ENCODE data around the gene ZNF226. TPM values are rescaled to one million over a fixed set of nuclear protein-coding genes. Genes with fewer than 3 reads are reported as not detected.
"Not testable (repeated sequence)": the region's sequence is repeated elsewhere in the genome, so short reads cannot be mapped to it uniquely, and the experiment has no call there.

ZNF226 gene
- total RNA-seq, 4 donors from 2014 or later: 12.9 to 14.4 (median 13.2) TPM

DNA sequence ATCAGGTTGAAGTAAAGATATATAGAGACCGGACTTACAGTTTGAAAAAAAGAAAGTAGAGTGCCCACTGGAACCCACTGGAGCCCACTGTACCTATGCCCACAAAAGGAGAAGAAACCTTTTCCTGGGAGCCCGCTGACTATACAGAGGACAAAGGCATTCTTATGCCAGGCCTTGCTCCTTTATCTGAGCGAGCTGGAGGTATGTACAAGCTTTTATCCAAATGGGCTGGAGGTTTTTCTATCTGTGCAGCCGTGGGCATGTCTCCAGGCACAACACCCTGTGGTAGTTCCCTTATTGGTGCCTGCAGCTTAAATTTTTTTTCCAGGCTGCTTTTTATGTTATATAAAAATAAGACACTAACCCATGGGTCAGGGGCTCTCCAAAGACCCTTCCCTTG is 15.1 kb upstream of the ZNF226 start:
- Histone ChIP-seq H3K27me3 (no peaks in the 10 kb centered on the region), H3K4me1 (peaks cover 0 to 10% (median 0%) of the 10 kb centered on the region in 4 donors), H3K36me3 (peaks cover 72 to 100% (median 95%) of the 10 kb centered on the region in 4 donors), H3K9me3 (peaks cover 0 to 52% (median 32%) of the 10 kb centered on the region in 4 donors), H3K4me3 (no peak overlapping the region), H3K27ac (replicated peaks in 1 of 4) (no peak overlapping the region)
- WGBS: over 99% methylated on average over 4 of the region's 4 CpGs
- TF ChIP-seq EP300 (IDR thresholded peaks at IDR 0.05) (no peak), POLR2AphosphoS5 (IDR thresholded peaks at IDR 0.05) (no peak)
- TF ChIP-seq, protein P1, sequence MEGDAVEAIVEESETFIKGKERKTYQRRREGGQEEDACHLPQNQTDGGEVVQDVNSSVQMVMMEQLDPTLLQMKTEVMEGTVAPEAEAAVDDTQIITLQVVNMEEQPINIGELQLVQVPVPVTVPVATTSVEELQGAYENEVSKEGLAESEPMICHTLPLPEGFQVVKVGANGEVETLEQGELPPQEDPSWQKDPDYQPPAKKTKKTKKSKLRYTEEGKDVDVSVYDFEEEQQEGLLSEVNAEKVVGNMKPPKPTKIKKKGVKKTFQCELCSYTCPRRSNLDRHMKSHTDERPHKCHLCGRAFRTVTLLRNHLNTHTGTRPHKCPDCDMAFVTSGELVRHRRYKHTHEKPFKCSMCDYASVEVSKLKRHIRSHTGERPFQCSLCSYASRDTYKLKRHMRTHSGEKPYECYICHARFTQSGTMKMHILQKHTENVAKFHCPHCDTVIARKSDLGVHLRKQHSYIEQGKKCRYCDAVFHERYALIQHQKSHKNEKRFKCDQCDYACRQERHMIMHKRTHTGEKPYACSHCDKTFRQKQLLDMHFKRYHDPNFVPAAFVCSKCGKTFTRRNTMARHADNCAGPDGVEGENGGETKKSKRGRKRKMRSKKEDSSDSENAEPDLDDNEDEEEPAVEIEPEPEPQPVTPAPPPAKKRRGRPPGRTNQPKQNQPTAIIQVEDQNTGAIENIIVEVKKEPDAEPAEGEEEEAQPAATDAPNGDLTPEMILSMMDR (IDR thresholded peaks at IDR 0.05): no peak
- DNase-seq (ENCODE audit: extremely low spot score): no peak
- intact Hi-C loops (cut with DNase I): no loop called here

DNA sequence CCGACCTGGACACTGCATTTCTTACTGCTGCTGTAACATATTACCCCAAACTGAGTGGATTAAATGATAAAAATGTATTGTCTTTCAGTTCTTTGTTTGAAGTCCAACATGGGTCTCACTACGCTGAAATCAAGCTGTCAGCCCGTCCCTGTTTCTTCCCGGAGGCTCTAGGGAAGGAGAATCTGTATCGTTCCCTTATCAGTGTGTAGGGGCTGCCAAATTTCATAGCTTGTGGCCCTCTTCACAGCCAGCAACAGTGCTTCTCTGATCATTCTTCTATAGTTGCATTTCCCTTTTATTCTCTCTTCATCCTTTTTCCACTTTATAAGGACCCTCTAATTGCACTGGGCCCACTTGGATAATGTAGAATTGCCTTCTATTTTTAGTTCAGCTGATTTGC is 13.4 kb upstream of the ZNF226 start:
- H3K4me1 ChIP-seq: peaks cover 0 to 10% (median 0%) of the 10 kb centered on the region in 4 donors
- DNase-seq (ENCODE audit: extremely low spot score): no peak
- no peaks in the 10 kb centered on the region for H3K27me3 ChIP-seq
- no peak overlapping the region for H3K4me3 ChIP-seq
- 93% methylated on average over 5 of the region's 5 CpGs for WGBS
- no peak overlapping the region for H3K27ac ChIP-seq (replicated peaks in 1 of 4)
- peaks cover 6 to 69% (median 49%) of the 10 kb centered on the region in 4 donors for H3K9me3 ChIP-seq
- intact Hi-C loops (cut with DNase I): no loop called here
- H3K36me3 ChIP-seq: peaks cover 77 to 100% (median 96%) of the 10 kb centered on the region in 4 donors
- TF ChIP-seq, protein P1 (IDR thresholded peaks at IDR 0.05): no peak
- TF ChIP-seq POLR2A (IDR thresholded peaks at IDR 0.05; ENCODE audit: low read depth) (no peak), EP300 (IDR thresholded peaks at IDR 0.05) (no peak), POLR2AphosphoS5 (IDR thresholded peaks at IDR 0.05) (no peak)

DNA sequence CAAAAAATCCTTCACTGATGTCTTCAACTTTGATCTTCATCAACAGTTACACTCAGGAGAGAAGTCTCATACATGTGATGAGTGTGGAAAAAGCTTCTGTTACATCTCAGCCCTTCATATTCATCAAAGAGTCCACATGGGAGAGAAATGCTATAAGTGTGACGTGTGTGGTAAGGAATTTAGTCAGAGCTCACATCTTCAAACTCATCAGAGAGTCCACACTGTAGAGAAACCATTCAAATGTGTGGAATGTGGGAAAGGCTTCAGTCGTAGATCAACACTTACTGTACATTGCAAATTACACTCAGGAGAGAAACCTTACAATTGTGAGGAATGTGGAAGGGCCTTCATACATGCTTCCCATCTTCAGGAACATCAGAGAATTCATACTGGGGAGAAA is 8.4 kb upstream of the ZNF226 start:
- WGBS: 100% methylated on average over 2 of the region's 2 CpGs
- H3K4me3 ChIP-seq: no peak overlapping the region
- H3K36me3 ChIP-seq: peaks cover 58 to 68% (median 64%) of the 10 kb centered on the region in 4 donors

DNA sequence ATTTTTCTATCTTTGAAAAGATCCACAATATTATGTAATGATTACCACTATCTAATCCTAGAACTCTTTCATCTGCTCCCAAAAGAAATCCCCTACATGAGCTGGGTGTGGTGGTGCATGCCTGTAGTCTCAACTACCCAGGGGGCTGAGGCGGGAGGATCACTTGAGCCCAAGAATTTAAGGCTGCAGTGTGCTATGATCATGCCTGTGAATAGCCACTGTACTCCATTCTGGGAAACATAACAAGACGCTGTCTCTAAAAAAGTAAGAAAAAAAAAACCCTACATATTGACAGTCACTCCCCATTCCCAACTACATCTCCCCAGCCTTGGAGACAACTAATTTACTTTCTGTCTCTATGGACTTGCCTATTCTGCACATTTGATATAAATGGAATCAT is 1.1 kb upstream of the ZNF226 start:
- H3K4me1 ChIP-seq: peaks cover 9 to 15% (median 13%) of the 10 kb centered on the region in 4 donors
- H3K4me3 ChIP-seq: no peak overlapping the region
- peaks cover 16 to 27% (median 20%) of the 10 kb centered on the region in 4 donors for H3K36me3 ChIP-seq
- no peaks in the 10 kb centered on the region for H3K27me3 ChIP-seq
- H3K27ac ChIP-seq (replicated peaks in 1 of 4): no peak overlapping the region
- DNase-seq (ENCODE audit: extremely low spot score): no peak
- intact Hi-C loops (cut with DNase I): loop anchor here (5.0 to 10.0 kb wide), 2 partner anchors 51 to 141 kb away; partner anchors contain the start of genes ZNF225 and ZNF235
- peaks cover 3 to 74% (median 62%) of the 10 kb centered on the region in 4 donors for H3K9me3 ChIP-seq
- 93% methylated on average over 2 of the region's 2 CpGs for WGBS
- TF ChIP-seq POLR2A (IDR thresholded peaks at IDR 0.05; ENCODE audit: low read depth): no peak
- no peak for TF ChIP-seq POLR2AphosphoS5 (IDR thresholded peaks at IDR 0.05)
- no peak for TF ChIP-seq EP300 (IDR thresholded peaks at IDR 0.05)
- TF ChIP-seq, protein P1 (IDR thresholded peaks at IDR 0.05): no peak

More for the DNA sequence above, 8.4 kb upstream of the ZNF226 start:
- DNase-seq (ENCODE audit: extremely low spot score): no peak
- intact Hi-C loops (cut with DNase I): no loop called here
- Histone ChIP-seq H3K27me3 (no peaks in the 10 kb centered on the region), H3K4me1 (peaks cover 0 to 5% (median 0%) of the 10 kb centered on the region in 4 donors), H3K27ac (replicated peaks in 1 of 4) (no peak overlapping the region), H3K9me3 (peaks cover 21 to 94% (median 93%) of the 10 kb centered on the region in 4 donors)
- TF ChIP-seq POLR2AphosphoS5 (IDR thresholded peaks at IDR 0.05): no peak
- no peak for TF ChIP-seq EP300 (IDR thresholded peaks at IDR 0.05)
- TF ChIP-seq, protein P1 (IDR thresholded peaks at IDR 0.05): no peak
- no peak for TF ChIP-seq POLR2A (IDR thresholded peaks at IDR 0.05; ENCODE audit: low read depth)

DNA sequence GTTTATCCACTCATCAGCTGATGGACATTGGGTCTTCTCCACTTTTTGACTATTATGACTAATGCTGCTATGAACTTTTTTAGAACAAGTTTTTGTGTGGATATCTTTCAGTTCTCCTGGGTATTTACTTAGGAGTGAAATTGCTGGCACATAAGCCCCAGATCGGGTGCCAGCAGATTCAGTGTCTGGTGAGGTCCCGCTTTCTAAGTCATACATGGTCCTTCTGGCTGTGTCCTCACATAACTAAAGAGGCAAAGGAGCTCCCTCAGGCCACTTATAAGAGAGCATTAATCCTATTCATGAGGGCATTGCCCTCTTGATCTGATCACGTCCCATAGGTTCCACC is 600 bp upstream of the ZNF226 start:
- WGBS: 83% methylated on average over 3 of the region's 3 CpGs
- no peak for DNase-seq (ENCODE audit: extremely low spot score)
- Histone ChIP-seq H3K9me3 (peaks cover 3 to 68% (median 57%) of the 10 kb centered on the region in 4 donors), H3K27me3 (no peaks in the 10 kb centered on the region), H3K4me1 (peaks cover 9 to 15% (median 13%) of the 10 kb centered on the region in 4 donors), H3K36me3 (peaks cover 16 to 32% (median 23%) of the 10 kb centered on the region in 4 donors), H3K4me3 (peak overlapping the region; percentile 67 to 82 (median 71)), H3K27ac (replicated peaks in 1 of 4) (peak overlapping the region; percentile 78 to 88 (median 87))
- intact Hi-C loops (cut with DNase I): loop anchor here (5.0 to 10.0 kb wide), 2 partner anchors 52 to 141 kb away; partner anchors contain the start of genes ZNF225 and ZNF235
- TF ChIP-seq POLR2A (IDR thresholded peaks at IDR 0.05; ENCODE audit: low read depth) (no peak), POLR2AphosphoS5 (IDR thresholded peaks at IDR 0.05) (no peak), EP300 (IDR thresholded peaks at IDR 0.05) (no peak)
- TF ChIP-seq, protein P1 (IDR thresholded peaks at IDR 0.05): no peak

DNA sequence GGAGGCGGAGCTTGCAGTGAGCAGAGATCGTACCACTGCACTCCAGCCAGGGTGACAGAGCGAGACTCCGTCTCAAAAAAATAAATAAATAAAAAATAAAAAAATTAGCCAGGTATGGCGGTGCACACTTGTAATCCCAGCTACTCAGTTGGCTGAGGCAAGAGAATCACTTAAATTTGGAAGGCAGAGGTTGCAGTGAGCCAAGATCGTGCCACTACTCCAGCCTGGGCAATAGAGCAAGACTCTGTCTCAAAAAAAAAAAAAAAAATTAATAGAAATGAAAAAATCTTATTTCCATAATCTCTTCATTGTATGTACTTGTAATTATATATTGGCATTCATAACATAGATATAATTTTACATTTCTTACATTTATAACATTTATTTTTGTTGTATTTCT is 5.8 kb downstream of the ZNF226 start:
- peaks cover 5 to 81% (median 61%) of the 10 kb centered on the region in 4 donors for H3K9me3 ChIP-seq
- H3K27ac ChIP-seq (replicated peaks in 1 of 4); H3K27me3 ChIP-seq; H3K4me3 ChIP-seq; H3K4me1 ChIP-seq; intact Hi-C loops (cut with DNase I); DNase-seq (ENCODE audit: extremely low spot score): not testable (repeated sequence)
- 91% methylated on average over 6 of the region's 6 CpGs for WGBS
- peaks cover 77 to 96% (median 87%) of the 10 kb centered on the region in 4 donors for H3K36me3 ChIP-seq
